DND-41 (cell line): ENCODE data around the gene CNNM1.

Experiments used
- ATAC-seq: fragments of 200-7000 bp; cut with Tn5 transposase; 3 replicates; pipeline ENCODE4 v1.9.1; 2021; ENCODE audit warnings: low read depth; ENCODE audit not compliant: insufficient read depth
- DNase-seq: peaks from one replicate; pipeline ENCODE4 v3.0.0-alpha.2; 2020
- H2AFZ ChIP-seq: 2 replicates; pipeline ENCODE4 v1.6.0; 2012; ENCODE audit warnings: low read depth, low read length
- H3K27ac ChIP-seq: 2 replicates; pipeline ENCODE4 v1.5.1; 2012; ENCODE audit warnings: low read length, inconsistent platforms
- H3K27me3 ChIP-seq: fragments of 200-600 bp; sonication (generic); 2 replicates; pipeline ENCODE4 v1.6.0; 2012; ENCODE audit warnings: low read length, mild to moderate bottlenecking, inconsistent platforms; ENCODE audit not compliant: insufficient read depth, poor library complexity
- H3K36me3 ChIP-seq: 2 replicates; pipeline ENCODE4 v1.5.1; 2012; ENCODE audit warnings: low read length, inconsistent platforms; ENCODE audit not compliant: insufficient read depth
- H3K4me1 ChIP-seq: 2 replicates; pipeline ENCODE4 v1.5.1; 2012; ENCODE audit warnings: mild to moderate bottlenecking, low read length; ENCODE audit not compliant: insufficient read depth
- H3K4me2 ChIP-seq: 2 replicates; pipeline ENCODE4 v1.6.0; 2012; ENCODE audit warnings: mild to moderate bottlenecking, moderate library complexity, low read length, inconsistent platforms; ENCODE audit not compliant: insufficient read depth
- H3K4me3 ChIP-seq, 2 experiments: fragments of 200-600 bp in 1 of 2; shearing (Covaris generic) in 1 of 2; 2 replicates each; pipeline ENCODE4 v1.5.1; 2012 to 2016; ENCODE audit warnings: inconsistent platforms in 2 of 2, low read length in 2 of 2, mild to moderate bottlenecking in 2 of 2, low read depth in 1 of 2, moderate library complexity in 1 of 2
- H3K79me2 ChIP-seq: 2 replicates; pipeline ENCODE4 v1.6.0; 2012; ENCODE audit warnings: low read length, inconsistent platforms; ENCODE audit not compliant: insufficient read depth
- H3K9ac ChIP-seq: 2 replicates; pipeline ENCODE4 v1.6.0; 2012; ENCODE audit warnings: low read depth, mild to moderate bottlenecking, inconsistent platforms, low read length, moderate library complexity
- H3K9me3 ChIP-seq: 2 replicates; pipeline ENCODE4 v1.5.1; 2012; ENCODE audit warnings: low read length, moderate library complexity, mild to moderate bottlenecking, inconsistent platforms; ENCODE audit not compliant: insufficient read depth, severe bottlenecking
- H4K20me1 ChIP-seq: 2 replicates; pipeline ENCODE4 v1.6.0; 2012; ENCODE audit warnings: low read length; ENCODE audit not compliant: insufficient read depth
- CTCF ChIP-seq: IDR thresholded peaks from 2 replicates; pipeline ENCODE4 v1.5.1; 2012; ENCODE audit warnings: borderline replicate concordance, low read length, moderate library complexity, mild to moderate bottlenecking; ENCODE audit not compliant: poor library complexity, severe bottlenecking; ENCODE audit errors: extremely low read depth
- EZH2 ChIP-seq: IDR thresholded peaks from 3 replicates; pipeline ENCODE4 v1.6.1; 2012; ENCODE audit warnings: borderline replicate concordance, low read depth, mild to moderate bottlenecking, moderate library complexity, low read length, inconsistent platforms; ENCODE audit not compliant: severe bottlenecking

Gene CNNM1

GRCh38 chr10:99339563-99340047 is 10.4 kb downstream of the CNNM1 start:
- no peak overlapping the region for H2AFZ ChIP-seq
- no peak for DNase-seq
- no peaks in the 10 kb centered on the region for H3K79me2 ChIP-seq
- H3K9ac ChIP-seq, result no peak overlapping the region
- no peak overlapping the region for H3K4me2 ChIP-seq
- H3K27me3 ChIP-seq, result peaks cover 5% of the 10 kb centered on the region
- no peak overlapping the region for H3K27ac ChIP-seq
- no peaks in the 10 kb centered on the region for H3K9me3 ChIP-seq
- H3K4me1 ChIP-seq, result no peaks in the 10 kb centered on the region
- TF ChIP-seq CTCF, result no peak
- TF ChIP-seq EZH2, result no peak
- H3K4me3 ChIP-seq, result no peak overlapping the region
- H4K20me1 ChIP-seq, result no peaks in the 10 kb centered on the region
- ATAC-seq, result no peak
- no peaks in the 10 kb centered on the region for H3K36me3 ChIP-seq

GRCh38 chr10:99340650-99341049 is 11.5 kb downstream of the CNNM1 start:
- Histone ChIP-seq H3K9me3 (no peaks in the 10 kb centered on the region), H3K27ac (no peak overlapping the region), H3K79me2 (no peaks in the 10 kb centered on the region), H2AFZ (no peak overlapping the region), H3K4me3 (no peak overlapping the region), H3K4me2 (no peak overlapping the region), H4K20me1 (no peaks in the 10 kb centered on the region), H3K4me1 (no peaks in the 10 kb centered on the region), H3K36me3 (no peaks in the 10 kb centered on the region), H3K27me3 (peaks cover 4% of the 10 kb centered on the region), H3K9ac (no peak overlapping the region)
- no peak for TF ChIP-seq EZH2
- TF ChIP-seq CTCF, result no peak
- ATAC-seq (no peak), DNase-seq (no peak)

GRCh38 chr10:99341248-99341647 is 12.1 kb downstream of the CNNM1 start:
- H3K27ac ChIP-seq, result no peak overlapping the region
- no peaks in the 10 kb centered on the region for H3K9me3 ChIP-seq
- no peaks in the 10 kb centered on the region for H3K79me2 ChIP-seq
- no peak overlapping the region for H3K4me3 ChIP-seq
- no peak for ATAC-seq
- H4K20me1 ChIP-seq, result no peaks in the 10 kb centered on the region
- H3K27me3 ChIP-seq, result no peaks in the 10 kb centered on the region
- no peaks in the 10 kb centered on the region for H3K4me1 ChIP-seq
- no peak for TF ChIP-seq EZH2
- no peak for TF ChIP-seq CTCF
- H3K36me3 ChIP-seq, result no peaks in the 10 kb centered on the region
- H3K9ac ChIP-seq, result no peak overlapping the region
- H3K4me2 ChIP-seq, result no peak overlapping the region
- DNase-seq, result no peak
- no peak overlapping the region for H2AFZ ChIP-seq
